Measurements from ENCODE around the gene DCHS1. TPM values are rescaled to one million over a fixed set of nuclear protein-coding genes. Genes with fewer than 3 reads are reported as not detected.
"Not testable (repeated sequence)": the region's sequence is repeated elsewhere in the genome, so short reads cannot be mapped to it uniquely, and the experiment has no call there.

The DCHS1 gene, protein sequence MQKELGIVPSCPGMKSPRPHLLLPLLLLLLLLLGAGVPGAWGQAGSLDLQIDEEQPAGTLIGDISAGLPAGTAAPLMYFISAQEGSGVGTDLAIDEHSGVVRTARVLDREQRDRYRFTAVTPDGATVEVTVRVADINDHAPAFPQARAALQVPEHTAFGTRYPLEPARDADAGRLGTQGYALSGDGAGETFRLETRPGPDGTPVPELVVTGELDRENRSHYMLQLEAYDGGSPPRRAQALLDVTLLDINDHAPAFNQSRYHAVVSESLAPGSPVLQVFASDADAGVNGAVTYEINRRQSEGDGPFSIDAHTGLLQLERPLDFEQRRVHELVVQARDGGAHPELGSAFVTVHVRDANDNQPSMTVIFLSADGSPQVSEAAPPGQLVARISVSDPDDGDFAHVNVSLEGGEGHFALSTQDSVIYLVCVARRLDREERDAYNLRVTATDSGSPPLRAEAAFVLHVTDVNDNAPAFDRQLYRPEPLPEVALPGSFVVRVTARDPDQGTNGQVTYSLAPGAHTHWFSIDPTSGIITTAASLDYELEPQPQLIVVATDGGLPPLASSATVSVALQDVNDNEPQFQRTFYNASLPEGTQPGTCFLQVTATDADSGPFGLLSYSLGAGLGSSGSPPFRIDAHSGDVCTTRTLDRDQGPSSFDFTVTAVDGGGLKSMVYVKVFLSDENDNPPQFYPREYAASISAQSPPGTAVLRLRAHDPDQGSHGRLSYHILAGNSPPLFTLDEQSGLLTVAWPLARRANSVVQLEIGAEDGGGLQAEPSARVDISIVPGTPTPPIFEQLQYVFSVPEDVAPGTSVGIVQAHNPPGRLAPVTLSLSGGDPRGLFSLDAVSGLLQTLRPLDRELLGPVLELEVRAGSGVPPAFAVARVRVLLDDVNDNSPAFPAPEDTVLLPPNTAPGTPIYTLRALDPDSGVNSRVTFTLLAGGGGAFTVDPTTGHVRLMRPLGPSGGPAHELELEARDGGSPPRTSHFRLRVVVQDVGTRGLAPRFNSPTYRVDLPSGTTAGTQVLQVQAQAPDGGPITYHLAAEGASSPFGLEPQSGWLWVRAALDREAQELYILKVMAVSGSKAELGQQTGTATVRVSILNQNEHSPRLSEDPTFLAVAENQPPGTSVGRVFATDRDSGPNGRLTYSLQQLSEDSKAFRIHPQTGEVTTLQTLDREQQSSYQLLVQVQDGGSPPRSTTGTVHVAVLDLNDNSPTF (N-terminal part only)
- total RNA-seq (10 to 100 TPM; 14.4 to 14.9 TPM), polyA plus RNA-seq (1 to 10 TPM; 2.2 to 6.1 (median 2.9) TPM), total RNA-seq (6.1 to 93.4 (median 55.0) reads per million in 6 experiments)

DNA sequence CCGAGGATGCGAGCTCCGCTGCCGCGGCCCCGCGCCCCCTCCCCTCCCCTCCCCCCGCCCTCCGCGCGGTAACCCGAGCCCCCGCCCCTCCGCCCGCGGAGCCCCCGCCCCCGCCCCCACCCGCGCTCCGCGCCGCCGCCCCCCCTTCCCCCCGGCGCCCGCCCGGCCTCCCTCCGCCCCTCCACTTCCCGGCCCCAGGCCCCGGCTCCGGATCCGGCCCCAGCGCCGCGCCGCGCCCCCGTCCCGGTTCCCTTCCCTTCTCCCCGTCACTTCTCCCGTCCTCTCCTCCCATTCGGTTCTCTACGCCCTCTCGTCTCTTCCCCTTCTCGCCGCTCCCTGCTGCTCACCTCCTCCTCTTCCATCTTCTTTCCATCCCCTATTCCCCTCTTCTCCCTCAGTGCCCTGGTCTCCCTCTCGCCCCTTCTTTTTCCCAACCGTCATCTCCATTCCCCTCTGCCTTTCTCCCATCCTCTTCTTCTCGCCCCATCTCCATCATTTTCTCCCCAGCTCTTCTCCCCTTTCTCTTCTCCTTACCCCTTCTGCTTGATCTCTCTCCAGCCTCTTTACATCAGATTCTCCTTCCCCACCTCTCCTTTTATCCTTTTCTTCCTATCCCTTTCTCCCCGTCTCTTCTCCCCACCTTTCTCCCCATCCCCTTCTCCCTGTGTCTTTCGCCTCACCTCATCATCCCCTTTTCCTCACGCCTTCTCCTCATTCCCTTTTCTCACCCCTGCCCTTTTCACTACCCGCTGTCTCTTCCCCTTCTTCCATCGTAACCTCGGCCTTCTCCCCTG lies at the start of gene DCHS1:
Gene DCHS1, minus strand, starts transcription at position 20 of the 794 bp plus-strand sequence. CDS start 14,196 bp downstream, outside the sequence.
- Mint-ChIP-seq H3K36me3 (no peaks in the 10 kb centered on the region), H3K4me3 (peak within 1 kb of the TSS; percentile 61 to 85 (median 78)), H3K27ac (peak within 1 kb of the TSS; percentile 37 to 86 (median 69)), H3K27me3 (no peaks in the 10 kb centered on the region), H3K9me3 (no peaks in the 10 kb centered on the region), H3K4me1 (peaks cover 4 to 13% (median 10%) of the 10 kb centered on the region in 4 donors)
- DNase-seq, result peak in 5 of 10 donors; percentile 22 to 48 (median 28)
- peak; percentile 4 to 23 for ATAC-seq
- POLR2A ChIA-PET, result interaction anchor here (0.9 to 5.8 kb wide), 7 partner anchors 9 to 44 kb away, joined by 3 to 38 read pairs (median 5); partner anchors contain the start of genes MRPL17, TAF10 and TPP1

DNA sequence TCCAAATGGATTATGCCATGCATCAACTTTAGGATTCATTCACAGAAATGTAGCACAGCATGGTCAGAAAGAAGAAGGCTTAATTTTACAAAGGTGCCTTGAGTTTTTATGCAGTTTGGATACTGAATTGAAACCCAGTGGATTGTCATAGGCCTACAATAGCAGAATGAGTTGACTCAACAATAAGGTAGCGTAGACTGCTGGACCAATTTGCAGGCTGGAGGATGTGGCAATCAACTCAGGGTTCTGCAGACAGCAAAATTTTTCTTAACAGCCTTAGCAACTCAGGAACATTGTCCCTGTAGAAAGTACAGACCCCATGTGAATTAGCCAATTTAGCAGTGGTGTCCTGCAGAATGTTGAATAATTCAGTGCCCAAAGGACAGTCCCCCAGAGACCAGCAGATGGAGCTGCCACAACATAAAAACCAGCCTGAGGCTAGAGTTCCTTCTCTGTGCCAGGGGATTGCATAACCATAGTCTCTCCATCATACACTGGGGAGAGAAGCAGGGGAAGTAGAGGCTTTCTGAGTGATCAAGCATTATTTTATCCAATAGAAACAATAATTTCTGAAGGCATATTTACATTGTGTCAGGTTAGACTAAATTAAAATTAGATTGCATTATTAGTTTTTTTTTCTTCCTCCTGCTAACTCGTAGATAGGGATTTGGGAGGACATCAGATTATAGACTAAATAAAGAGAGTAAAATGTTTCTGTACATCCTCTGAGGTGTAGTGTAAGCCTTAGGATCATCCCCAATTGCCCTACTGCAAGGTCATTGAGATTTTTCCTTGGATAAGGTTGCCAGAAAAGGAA lies 47.8 kb upstream of the DCHS1 start:
- Mint-ChIP-seq H3K4me1 (peaks cover 9 to 21% (median 14%) of the 10 kb centered on the region in 4 donors), H3K36me3 (peaks cover 0 to 22% (median 0%) of the 10 kb centered on the region in 3 donors), H3K27ac (peak overlapping the region in 7 of 10 donors; percentile 2 to 71 (median 61)), H3K9me3 (no peaks in the 10 kb centered on the region), H3K27me3 (no peaks in the 10 kb centered on the region), H3K4me3 (no peak overlapping the region)
- POLR2A ChIA-PET, result interaction anchor here (1.1 kb wide), 1 partner anchor 54 kb away, joined by 3 read pairs; no protein-coding TSS in a partner anchor
- ATAC-seq, result peak; percentile 58 to 72
- peak in 4 of 10 donors; percentile 18 to 67 (median 24) for DNase-seq

DNA sequence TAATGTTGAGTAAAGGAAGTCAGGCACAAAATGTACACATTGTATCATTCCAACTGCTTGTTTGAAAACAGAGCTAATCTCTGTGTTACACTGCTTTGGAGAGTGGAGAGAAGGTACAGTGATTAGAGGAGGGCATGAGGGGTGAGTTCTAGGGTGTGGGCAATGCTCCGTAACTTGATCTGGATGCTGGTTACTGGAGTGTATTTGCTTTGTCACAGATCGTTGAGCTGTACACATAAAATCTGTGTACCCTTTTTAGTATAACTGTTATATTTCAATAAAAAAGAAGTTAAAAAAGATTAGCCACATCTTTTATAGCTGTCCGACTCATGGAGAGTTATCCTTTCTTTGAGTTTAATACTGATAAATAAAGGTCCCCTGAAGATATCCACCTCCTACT lies 46.3 kb upstream of the DCHS1 start:
- not testable (repeated sequence) for H3K27me3 Mint-ChIP-seq, H3K4me3 Mint-ChIP-seq, H3K9me3 Mint-ChIP-seq, DNase-seq, ATAC-seq
- POLR2A ChIA-PET, result interaction anchor here (1.1 kb wide), 1 partner anchor 159 kb away, joined by 3 read pairs; no protein-coding TSS in a partner anchor
- H3K36me3 Mint-ChIP-seq, result peaks cover 0 to 22% (median 0%) of the 10 kb centered on the region in 3 donors
- H3K4me1 Mint-ChIP-seq, result peaks cover 7 to 19% (median 12%) of the 10 kb centered on the region in 4 donors
- peak overlapping the region in 2 of 10 donors; percentile 53 to 56 for H3K27ac Mint-ChIP-seq

- H3K36me3 Mint-ChIP-seq, result peaks cover 0 to 4% (median 1%) of the 10 kb centered on the region in 3 donors
- H3K4me1 Mint-ChIP-seq, result peaks cover 9 to 28% (median 23%) of the 10 kb centered on the region in 4 donors
- ATAC-seq, result no peak
- no peaks in the 10 kb centered on the region for H3K9me3 Mint-ChIP-seq
- H3K27ac Mint-ChIP-seq, result peak overlapping the region in 4 of 10 donors; percentile 17 to 58 (median 48)
- POLR2A ChIA-PET, result interaction anchor here (1.9 kb wide), 1 partner anchor 12 kb away, joined by 5 read pairs; the partner anchor contains the start of gene MRPL17
- no peak for DNase-seq
- no peaks in the 10 kb centered on the region for H3K27me3 Mint-ChIP-seq
- no peak overlapping the region for H3K4me3 Mint-ChIP-seq
These were observed 39.8 kb upstream of the DCHS1 start for GRCh38 chr11:6695377-6695776.

- Mint-ChIP-seq H3K27me3 (no peaks in the 10 kb centered on the region), H3K9me3 (peaks cover 0 to 2% (median 0%) of the 10 kb centered on the region in 9 donors), H3K27ac (peak overlapping the region in 4 of 10 donors; percentile 4 to 75 (median 47)), H3K4me1 (peaks cover 9 to 28% (median 23%) of the 10 kb centered on the region in 4 donors), H3K4me3 (peak overlapping the region in 2 of 10 donors; percentile 3 to 26), H3K36me3 (peaks cover 0 to 4% (median 1%) of the 10 kb centered on the region in 3 donors)
- no peak for ATAC-seq
- no peak for DNase-seq
- POLR2A ChIA-PET, result interaction anchor here (0.7 to 1.6 kb wide), 4 partner anchors 26 to 1083 kb away, joined by 3 to 7 read pairs (median 6); partner anchors contain the start of gene TAF10
These were observed 38.6 kb upstream of the DCHS1 start for GRCh38 chr11:6694229-6694535.

DNA sequence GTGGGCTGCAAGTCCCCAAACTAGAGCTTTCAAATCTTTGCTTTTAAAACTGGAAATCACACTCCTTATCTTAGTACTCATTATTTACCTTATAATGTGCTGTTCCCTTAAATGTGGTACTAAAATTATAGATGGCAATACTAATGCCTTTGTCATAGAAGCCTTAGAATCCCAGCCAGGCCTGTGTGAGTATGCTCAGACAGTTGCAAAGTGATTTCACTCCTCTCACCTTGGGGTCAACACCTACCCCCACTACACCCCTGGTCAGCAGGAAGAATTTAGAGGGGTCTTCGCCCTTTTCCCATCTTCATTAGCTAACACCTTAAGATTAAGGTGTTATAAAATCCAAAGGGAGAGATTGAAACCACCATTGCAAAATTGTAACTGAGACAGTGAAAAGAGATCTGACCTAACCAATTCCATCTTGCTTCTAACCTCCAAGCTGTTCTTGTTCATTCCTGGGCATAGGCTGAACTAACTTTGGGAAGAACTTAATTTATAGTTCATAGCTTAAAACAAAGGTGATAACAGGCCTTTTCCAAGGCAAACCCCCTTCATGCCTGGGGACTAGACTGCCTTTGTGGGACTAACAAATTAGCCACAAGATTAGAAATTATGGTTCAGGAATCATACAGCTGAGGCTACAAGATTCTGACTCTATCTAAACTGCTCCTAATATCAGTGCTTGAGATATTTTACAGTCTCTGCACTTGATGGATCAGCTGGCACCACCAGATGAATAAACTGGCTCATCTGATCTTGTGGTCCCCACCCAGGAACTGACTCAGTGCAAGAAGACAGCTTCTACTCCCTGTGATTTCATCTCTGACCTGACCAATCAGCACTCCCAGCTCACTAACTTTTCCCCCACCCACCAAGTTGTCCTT lies 38.0 kb upstream of the DCHS1 start:
- H3K4me3 Mint-ChIP-seq, result peak overlapping the region in 4 of 10 donors; percentile 3 to 60 (median 16)
- ATAC-seq, result peak in 1 of 2 donors; percentile 25
- peak in 4 of 10 donors; percentile 17 to 34 (median 21) for DNase-seq
- H3K27me3 Mint-ChIP-seq, result no peaks in the 10 kb centered on the region
- peaks cover 0 to 4% (median 1%) of the 10 kb centered on the region in 3 donors for H3K36me3 Mint-ChIP-seq
- peaks cover 0 to 3% (median 0%) of the 10 kb centered on the region in 9 donors for H3K9me3 Mint-ChIP-seq
- peak overlapping the region in 8 of 10 donors; percentile 4 to 75 (median 50) for H3K27ac Mint-ChIP-seq
- POLR2A ChIA-PET, result interaction anchor here (0.7 to 1.6 kb wide), 3 partner anchors 82 to 1083 kb away, joined by 3 to 7 read pairs (median 5); partner anchors contain the start of gene TAF10
- H3K4me1 Mint-ChIP-seq, result peaks cover 6 to 28% (median 21%) of the 10 kb centered on the region in 4 donors

- no peak for ATAC-seq
- POLR2A ChIA-PET, result no interaction called here
These were observed 36.5 kb upstream of the DCHS1 start for GRCh38 chr11:6692128-6692527.

GRCh38 chr11:6690431-6691132 lies 35.0 kb upstream of the DCHS1 start:
- H3K27me3 Mint-ChIP-seq, H3K27ac Mint-ChIP-seq, ATAC-seq, H3K9me3 Mint-ChIP-seq, H3K4me3 Mint-ChIP-seq, DNase-seq, H3K36me3 Mint-ChIP-seq, POLR2A ChIA-PET: not testable (repeated sequence)
- H3K4me1 Mint-ChIP-seq, result peaks cover 8 to 25% (median 20%) of the 10 kb centered on the region in 4 donors

More at GRCh38 chr11:6692128-6692527, 36.5 kb upstream of the DCHS1 start:
- peaks cover 6 to 28% (median 20%) of the 10 kb centered on the region in 4 donors for H3K4me1 Mint-ChIP-seq
- DNase-seq, result no peak
- H3K27me3 Mint-ChIP-seq, result no peaks in the 10 kb centered on the region
- H3K9me3 Mint-ChIP-seq, result peaks cover 0 to 3% (median 0%) of the 10 kb centered on the region in 9 donors
- peak overlapping the region in 1 of 10 donors; percentile 20 for H3K27ac Mint-ChIP-seq
- H3K4me3 Mint-ChIP-seq, result no peak overlapping the region
- H3K36me3 Mint-ChIP-seq, result peaks cover 0 to 1% (median 0%) of the 10 kb centered on the region in 3 donors

GRCh38 chr11:6687876-6688275 lies 32.3 kb upstream of the DCHS1 start:
- Mint-ChIP-seq H3K9me3 (peaks cover 0 to 3% (median 0%) of the 10 kb centered on the region in 9 donors), H3K27ac (peak overlapping the region in 3 of 10 donors; percentile 29 to 62 (median 40)), H3K4me1 (peaks cover 7 to 14% (median 12%) of the 10 kb centered on the region in 4 donors), H3K27me3 (peaks cover 0 to 2% (median 0%) of the 10 kb centered on the region in 5 donors), H3K36me3 (no peaks in the 10 kb centered on the region), H3K4me3 (no peak overlapping the region)
- POLR2A ChIA-PET, result no interaction called here
- DNase-seq, result no peak
- no peak for ATAC-seq
